ENCODE data around the gene CIDEB. TPM values are rescaled to one million over a fixed set of nuclear protein-coding genes. Genes with fewer than 3 reads are reported as not detected.

Gene CIDEB
- total and polyA plus RNA-seq, 2 of the 13 experiments (the other 11 are each of a cell fraction or from before 2014, with no cell fraction given) = 35.8 to 110 TPM

GRCh38 chr14:24313913-24314312 lies 6.1 kb upstream of the CIDEB start:
- Histone ChIP-seq H3K27me3 (ENCODE audit: control insufficient read depth in 1 of 2, insufficient read depth in 2 of 2, low read length in 2 of 2) (peaks cover 3 to 23% of the 10 kb centered on the region in 2 experiments; a peak in 3 of 5 replicates), H3K79me2 (ENCODE audit: insufficient read depth, low read length) (no peaks in the 10 kb centered on the region), H3K4me1 (ENCODE audit: insufficient read depth, low read length) (peaks cover 50% of the 10 kb centered on the region), H3K9ac (ENCODE audit: insufficient read depth, low read depth, low read length) (no peak overlapping the region), H3K4me3 (replicated peaks in 1 of 3; ENCODE audit: insufficient read depth in 1 of 3, low read depth in 2 of 3, low read length in 3 of 3) (no peak overlapping the region), H4K20me1 (ENCODE audit: insufficient read depth, low read length) (no peaks in the 10 kb centered on the region), H3K27ac (ENCODE audit: extremely low read length, insufficient read depth, low read length) (no peak overlapping the region), H3K36me3 (replicated peaks in 1 of 2; ENCODE audit: control insufficient read depth in 1 of 2, insufficient read depth in 2 of 2, low read length in 2 of 2) (0 out of 5 replicates have a peak, but pooled peaks cover 0 to 1% of the 10 kb centered on the region in 2 experiments), H3K9me3 (ENCODE audit: low read length) (no peaks in the 10 kb centered on the region), H3K4me2 (ENCODE audit: low read depth, low read length) (no peak overlapping the region), H2AFZ (ENCODE audit: low read length) (no peak overlapping the region)
- DNase-seq (ENCODE audit: low spot score) (no peak), ATAC-seq (no peak), FAIRE-seq (no peak)
- ChIA-PET CTCF (ENCODE audit: low intra/inter-chr PET ratio, low total read pairs) (no interaction called here), POLR2A (interaction anchor here (1.4 to 9.3 kb wide), 3 partner anchors 15 to 71 kb away, joined by 11 to 213 read pairs (median 25); partner anchors contain the start of genes DHRS1, NOP9, RABGGTA and TINF2)
- TF ChIP-seq EP300 (IDR thresholded peaks at IDR 0.05; ENCODE audit: low read depth in 2 of 2, low read length in 2 of 2) = no peak
- peak; percentile 47; the same call in 1 of the 2 replicates for TF ChIP-seq EP300 (CRISPR knock-in tag; IDR thresholded peaks at IDR 0.05; ENCODE audit: borderline replicate concordance)
- no peak for TF ChIP-seq KDM6A (CRISPR knock-in tag; IDR thresholded peaks at IDR 0.05; ENCODE audit: low read depth)
- TF ChIP-seq ETV6 (CRISPR knock-in tag; conservative IDR thresholded peaks at IDR 0.05) = peak; percentile 46; the same call in 1 of the 2 replicates
- 0 out of 2 replicates have a peak, but pooled peaks have one; percentile 28 for TF ChIP-seq MATR3 (CRISPR knock-in tag; IDR thresholded peaks at IDR 0.05)
- peak; percentile 81 for TF ChIP-seq PAF1 (CRISPR knock-in tag; IDR thresholded peaks at IDR 0.05)
- 0 out of 2 replicates have a peak, but pooled peaks have one; percentile 10 for TF ChIP-seq ETV5 (CRISPR knock-in tag; IDR thresholded peaks at IDR 0.05; ENCODE audit: borderline replicate concordance)
- no peak for TF ChIP-seq ZNF660 (CRISPR knock-in tag; IDR thresholded peaks at IDR 0.05; ENCODE audit: borderline replicate concordance, low read depth)
- no peak for TF ChIP-seq ZNF143 (CRISPR knock-in tag; IDR thresholded peaks at IDR 0.05)
- no peak for TF ChIP-seq DZIP1 (CRISPR knock-in tag; IDR thresholded peaks at IDR 0.05)
- no peak for TF ChIP-seq ATF7 (IDR thresholded peaks at IDR 0.05)
- no peak for TF ChIP-seq ATF7 (CRISPR knock-in tag; IDR thresholded peaks at IDR 0.05)
- no peak for TF ChIP-seq TRAFD1 (CRISPR knock-in tag; IDR thresholded peaks at IDR 0.05; ENCODE audit: borderline replicate concordance)
- no peak for TF ChIP-seq SAP130 (CRISPR knock-in tag; IDR thresholded peaks at IDR 0.05; ENCODE audit: low read depth)
- TF ChIP-seq TEAD3 (CRISPR knock-in tag; optimal IDR thresholded peaks at IDR 0.05; ENCODE audit: borderline replicate concordance) = peak; percentile 27
- peak; percentile 21; the same call in 1 of the 2 replicates for TF ChIP-seq ZBTB21 (CRISPR knock-in tag; IDR thresholded peaks at IDR 0.05)
- peak; percentile 3; the same call in 1 of the 2 replicates for TF ChIP-seq NFE2L2 (IDR thresholded peaks at IDR 0.05; ENCODE audit: low read length)
- intact Hi-C loops (cut with micrococcal nuclease; ENCODE audit: unreplicated experiment) (no loop called here), in situ Hi-C loops (cut with HindIII; ENCODE audit: extremely low pct_ligation_motif_present, low pct_unique_long_range_greater_than_20kb) (no loop called here)
- no TSS peak for BruUV-seq (replicated peaks)
- WGBS (ENCODE audit: low lambda C conversion rate) = 87% methylated on average over 2 of the region's 2 CpGs

All from HepG2 (cell line).